ENCODE results near the gene CCT4. TPM values are rescaled to one million over a fixed set of nuclear protein-coding genes. Genes with fewer than 3 reads are reported as not detected.
A peak's percentile ranks its signal among the peaks of the same experiment; 100 is the strongest.
"Not testable (repeated sequence)": the region's sequence is repeated elsewhere in the genome, so short reads cannot be mapped to it uniquely, and the experiment has no call there.

Gene CCT4, protein sequence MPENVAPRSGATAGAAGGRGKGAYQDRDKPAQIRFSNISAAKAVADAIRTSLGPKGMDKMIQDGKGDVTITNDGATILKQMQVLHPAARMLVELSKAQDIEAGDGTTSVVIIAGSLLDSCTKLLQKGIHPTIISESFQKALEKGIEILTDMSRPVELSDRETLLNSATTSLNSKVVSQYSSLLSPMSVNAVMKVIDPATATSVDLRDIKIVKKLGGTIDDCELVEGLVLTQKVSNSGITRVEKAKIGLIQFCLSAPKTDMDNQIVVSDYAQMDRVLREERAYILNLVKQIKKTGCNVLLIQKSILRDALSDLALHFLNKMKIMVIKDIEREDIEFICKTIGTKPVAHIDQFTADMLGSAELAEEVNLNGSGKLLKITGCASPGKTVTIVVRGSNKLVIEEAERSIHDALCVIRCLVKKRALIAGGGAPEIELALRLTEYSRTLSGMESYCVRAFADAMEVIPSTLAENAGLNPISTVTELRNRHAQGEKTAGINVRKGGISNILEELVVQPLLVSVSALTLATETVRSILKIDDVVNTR
- 100 to 1,000 TPM; 314 to 331 TPM for total RNA-seq

GRCh38 chr2:61888267-61889055 lies at the start of gene CCT4:
CCT4 (minus strand) TSS chr2:61888656; CDS start chr2:61888507, 149 bp downstream.
- ATAC-seq (peak; percentile 87 to 89), DNase-seq (ENCODE audit: low spot score in 2 of 2) (peak; percentile 93 to 96)
- H3K27ac Mint-ChIP-seq: peak within 1 kb of the TSS; percentile 96 to 99
- H3K9me3 Mint-ChIP-seq: no peaks in the 10 kb centered on the region
- H3K36me3 Mint-ChIP-seq: peaks cover 17 to 19% of the 10 kb centered on the region in 2 donors

DNA sequence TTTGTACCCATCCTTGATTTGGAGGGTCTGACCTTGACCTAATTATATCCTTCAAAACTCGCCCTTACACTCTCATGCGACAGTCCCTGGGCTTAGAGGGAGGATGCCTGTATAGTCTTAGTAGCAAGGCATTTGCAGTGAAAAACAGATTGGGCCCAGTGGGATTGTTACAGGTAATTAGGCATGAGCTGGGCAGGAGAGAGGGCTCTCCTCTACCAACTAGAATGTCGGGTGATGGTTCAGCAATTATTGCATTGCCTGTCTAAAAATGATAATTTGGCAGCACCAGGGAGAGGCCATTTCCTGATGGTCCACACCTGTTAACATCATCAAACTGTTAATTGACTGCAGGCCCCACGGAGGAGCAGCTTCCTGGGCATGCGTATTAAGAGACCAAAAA lies 49.4 kb upstream of the CCT4 start:
- no peaks in the 10 kb centered on the region for H3K9me3 Mint-ChIP-seq
- DNase-seq (ENCODE audit: low spot score in 2 of 2): no peak
- H3K36me3 Mint-ChIP-seq: no peaks in the 10 kb centered on the region
- no peak for ATAC-seq
- no peak overlapping the region for H3K27ac Mint-ChIP-seq

GRCh38 chr2:61937098-61937497 lies 48.6 kb upstream of the CCT4 start:
- Mint-ChIP-seq H3K36me3 (no peaks in the 10 kb centered on the region), H3K27ac (no peak overlapping the region), H3K9me3 (no peaks in the 10 kb centered on the region)
- ATAC-seq (no peak), DNase-seq (ENCODE audit: low spot score in 2 of 2) (no peak)

- no peak for ATAC-seq
- no peak for DNase-seq (ENCODE audit: low spot score in 2 of 2)
Measured at GRCh38 chr2:61928826-61929461, 40.5 kb upstream of the CCT4 start.

GRCh38 chr2:61926531-61927477 lies 38.3 kb upstream of the CCT4 start:
- no peaks in the 10 kb centered on the region for H3K36me3 Mint-ChIP-seq
- DNase-seq (ENCODE audit: low spot score in 2 of 2) (no peak), ATAC-seq (no peak)
- H3K9me3 Mint-ChIP-seq: no peaks in the 10 kb centered on the region
- H3K27ac Mint-ChIP-seq: peak overlapping the region in 1 of 2 donors; percentile 18

More at GRCh38 chr2:61928826-61929461, 40.5 kb upstream of the CCT4 start:
- Mint-ChIP-seq H3K9me3 (no peaks in the 10 kb centered on the region), H3K36me3 (no peaks in the 10 kb centered on the region), H3K27ac (no peak overlapping the region)

- Mint-ChIP-seq H3K9me3 (no peaks in the 10 kb centered on the region), H3K27ac (no peak overlapping the region), H3K36me3 (no peaks in the 10 kb centered on the region)
- ATAC-seq: no peak
- DNase-seq (ENCODE audit: low spot score in 2 of 2): no peak
Measured at GRCh38 chr2:61924895-61925663, 36.6 kb upstream of the CCT4 start.

GRCh38 chr2:61922714-61923113 lies 34.3 kb upstream of the CCT4 start:
- ATAC-seq (no peak), DNase-seq (ENCODE audit: low spot score in 2 of 2) (no peak)
- Mint-ChIP-seq H3K9me3 (no peaks in the 10 kb centered on the region), H3K27ac (no peak overlapping the region), H3K36me3 (no peaks in the 10 kb centered on the region)

DNA sequence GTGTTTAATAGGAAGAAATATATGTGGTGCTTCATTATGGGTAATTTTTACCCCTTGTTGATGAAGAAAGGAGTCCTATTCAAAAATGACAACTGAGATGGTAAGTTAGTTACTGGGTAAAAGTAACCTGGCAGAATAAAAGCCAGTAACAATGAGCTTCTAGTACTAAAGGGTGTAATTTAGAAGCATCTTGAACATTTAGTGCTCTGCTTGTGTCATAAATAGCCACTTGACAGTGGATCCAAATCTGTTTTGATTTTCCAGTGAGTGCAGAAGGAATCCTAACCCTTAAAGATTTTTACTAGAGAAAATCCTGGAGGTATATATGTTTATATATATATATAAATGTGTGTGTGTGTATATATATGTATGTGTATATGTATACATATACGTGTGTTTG lies 32.1 kb upstream of the CCT4 start:
- Mint-ChIP-seq H3K27ac (no peak overlapping the region), H3K9me3 (no peaks in the 10 kb centered on the region), H3K36me3 (no peaks in the 10 kb centered on the region)
- no peak for DNase-seq (ENCODE audit: low spot score in 2 of 2)
- ATAC-seq: no peak

DNA sequence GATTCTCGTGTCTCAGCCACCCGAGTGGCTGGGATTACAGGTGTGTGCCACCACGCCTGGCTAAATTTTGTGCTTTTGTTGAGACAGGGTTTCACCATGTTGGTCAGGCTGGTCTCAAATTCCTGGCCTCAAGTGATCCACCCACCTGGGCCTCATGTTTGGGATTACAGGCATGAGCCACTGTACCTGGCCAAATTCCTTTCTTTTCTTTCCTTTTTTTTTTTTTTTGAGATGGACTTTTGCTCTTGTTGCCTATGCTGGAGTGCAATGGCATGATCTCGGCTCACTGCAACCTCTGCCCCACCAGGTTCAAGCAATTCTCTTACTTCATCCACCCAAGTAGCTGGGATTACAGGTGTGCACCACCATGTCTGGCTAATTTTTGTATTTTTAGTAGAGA lies 26.3 kb upstream of the CCT4 start:
- not testable (repeated sequence) for H3K36me3 Mint-ChIP-seq; H3K9me3 Mint-ChIP-seq; ATAC-seq; DNase-seq (ENCODE audit: low spot score in 2 of 2); H3K27ac Mint-ChIP-seq

- Mint-ChIP-seq H3K36me3 (no peaks in the 10 kb centered on the region), H3K27ac (no peak overlapping the region), H3K9me3 (no peaks in the 10 kb centered on the region)
- peak; percentile 52 to 57 for ATAC-seq
- no peak for DNase-seq (ENCODE audit: low spot score in 2 of 2)
Measured at GRCh38 chr2:61911510-61911909, 23.1 kb upstream of the CCT4 start.

DNA sequence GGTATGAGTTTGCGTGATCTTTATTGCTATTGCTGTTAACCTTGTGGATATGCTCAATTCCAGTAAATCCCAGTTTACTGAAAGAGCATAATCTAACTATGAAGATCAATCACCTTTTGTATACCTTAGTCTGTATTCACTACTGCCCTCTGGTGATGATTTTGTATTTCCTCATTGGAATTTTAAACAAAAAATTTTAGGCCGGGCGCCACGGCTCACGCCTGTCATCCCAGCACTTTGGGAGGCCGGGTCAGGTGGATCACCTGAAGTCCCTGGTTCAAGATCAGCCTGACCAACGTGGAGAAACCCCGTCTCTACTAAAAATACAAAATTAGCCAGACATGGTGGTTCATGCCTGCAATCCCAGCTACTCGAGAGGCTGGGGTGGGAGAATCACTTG lies 22.1 kb upstream of the CCT4 start:
- DNase-seq (ENCODE audit: low spot score in 2 of 2): no peak
- Mint-ChIP-seq H3K36me3 (peaks cover 0 to 4% of the 10 kb centered on the region in 2 donors), H3K9me3 (no peaks in the 10 kb centered on the region), H3K27ac (peak overlapping the region in 1 of 2 donors; percentile 9)
- ATAC-seq: no peak

DNA sequence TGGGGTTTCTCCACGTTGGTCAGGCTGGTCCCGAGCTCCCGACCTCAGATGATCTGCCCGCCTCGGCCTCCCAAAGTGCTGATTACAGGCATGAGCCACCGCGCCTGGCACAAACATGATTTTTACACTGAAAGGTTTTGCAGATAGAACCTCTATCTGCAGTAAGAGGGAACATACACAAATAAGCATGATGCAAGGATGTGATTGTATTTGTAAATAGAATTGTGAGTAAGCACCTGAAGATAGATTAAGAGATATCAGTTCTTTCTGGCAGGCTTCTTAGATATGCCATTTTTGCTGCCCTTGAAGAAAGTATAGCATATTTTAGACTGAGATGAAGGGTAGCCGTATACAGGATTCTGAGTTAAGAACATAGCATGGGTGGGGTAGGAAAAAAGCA lies 20.7 kb upstream of the CCT4 start:
- ATAC-seq (no peak), DNase-seq (ENCODE audit: low spot score in 2 of 2) (no peak)
- no peak overlapping the region for H3K27ac Mint-ChIP-seq

DNA sequence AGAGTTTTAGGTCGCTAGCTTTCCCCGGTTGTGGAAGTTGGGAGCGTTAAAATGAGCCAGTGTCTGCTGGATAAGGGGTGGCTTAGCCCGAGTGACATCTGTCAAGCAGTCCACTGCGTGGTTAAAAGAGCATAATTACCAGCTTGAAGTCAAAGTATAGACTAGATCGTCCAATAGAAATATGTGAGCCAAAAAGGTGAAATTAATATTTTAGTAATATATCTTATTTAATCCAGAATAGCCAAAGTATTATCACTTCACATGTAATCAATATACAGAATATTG lies 17.7 kb upstream of the CCT4 start:
- peak; percentile 6 to 12 for ATAC-seq
- H3K9me3 Mint-ChIP-seq: no peaks in the 10 kb centered on the region
- DNase-seq (ENCODE audit: low spot score in 2 of 2): no peak
- H3K27ac Mint-ChIP-seq: peak overlapping the region; percentile 39 to 94
- H3K36me3 Mint-ChIP-seq: peaks cover 0 to 4% of the 10 kb centered on the region in 2 donors

More for the DNA sequence above, 20.7 kb upstream of the CCT4 start:
- Mint-ChIP-seq H3K9me3 (no peaks in the 10 kb centered on the region), H3K36me3 (peaks cover 0 to 4% of the 10 kb centered on the region in 2 donors)

DNA sequence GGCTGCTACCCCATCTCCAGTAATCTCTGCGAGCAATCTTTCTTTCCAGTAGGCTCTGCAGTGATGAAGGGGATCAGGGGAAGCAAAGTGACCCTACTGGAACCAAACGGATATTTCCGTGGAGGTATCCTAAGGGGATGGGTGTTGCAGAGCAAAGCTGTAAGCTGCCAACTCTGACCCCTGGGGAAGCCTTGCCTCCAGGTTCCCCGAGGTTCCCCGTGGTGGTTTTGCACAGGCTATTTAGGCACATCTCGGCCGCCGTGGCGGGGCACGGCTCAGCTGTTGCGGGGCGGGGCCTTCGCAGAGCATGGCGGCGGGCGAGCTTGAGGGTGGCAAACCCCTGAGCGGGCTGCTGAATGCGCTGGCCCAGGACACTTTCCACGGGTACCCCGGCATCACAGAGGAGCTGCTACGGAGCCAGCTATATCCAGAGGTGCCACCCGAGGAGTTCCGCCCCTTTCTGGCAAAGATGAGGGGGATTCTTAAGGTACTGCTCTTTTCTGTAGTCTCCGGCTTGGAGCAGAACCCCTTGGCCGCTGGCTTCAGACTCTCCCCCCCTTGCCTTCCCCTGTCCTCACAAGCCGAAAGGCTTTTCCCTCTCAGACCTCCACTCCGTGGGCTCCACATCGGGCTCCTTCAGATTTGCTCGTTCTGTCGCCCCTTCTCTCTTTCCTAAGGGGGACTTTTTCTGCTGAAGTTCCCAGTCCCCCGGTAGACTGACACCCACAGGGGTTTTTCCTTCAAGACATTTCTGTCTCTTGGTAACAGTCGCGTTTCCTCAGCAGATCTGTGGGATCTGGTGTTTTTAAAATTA lies 17.1 kb upstream of the CCT4 start, which contains the start of gene COMMD1:
COMMD1 (plus strand) TSS at position 303 of the 814 bp plus-strand sequence; CDS start at position 308, 5 bp downstream.
- DNase-seq (ENCODE audit: low spot score in 2 of 2) (peak; percentile 81 to 84), ATAC-seq (peak; percentile 99 to 100)
- no peaks in the 10 kb centered on the region for H3K9me3 Mint-ChIP-seq
- H3K27ac Mint-ChIP-seq: peak within 1 kb of the TSS; percentile 39 to 94
- H3K36me3 Mint-ChIP-seq: peaks cover 0 to 4% of the 10 kb centered on the region in 2 donors

GRCh38 chr2:61900281-61900680 lies 11.8 kb upstream of the CCT4 start:
- DNase-seq (ENCODE audit: low spot score in 2 of 2): no peak
- Mint-ChIP-seq H3K9me3 (no peaks in the 10 kb centered on the region), H3K36me3 (no peaks in the 10 kb centered on the region), H3K27ac (no peak overlapping the region)
- no peak for ATAC-seq

Measured in activated naive CD4-positive, alpha-beta T cell treated with anti-CD3 and anti-CD28 coated beads, Interleukin-2, amount 50 U/mL, for 72 hours (primary cell).